ENCODE results near the gene PRKG1. TPM values are rescaled to one million over a fixed set of nuclear protein-coding genes. Genes with fewer than 3 reads are reported as not detected.

Gene PRKG1
- total and polyA plus RNA-seq, 2 of the 8 experiments (the other 6 are each of a cell fraction or from before 2014, with no cell fraction given) = 4.2 to 15.2 TPM

GRCh38 chr10:51145375-51145774 lies 71.1 kb downstream of the PRKG1 start:
- FAIRE-seq (no peak), DNase-seq (ENCODE audit: low read depth in 1 of 2, low spot score in 2 of 2) (no peak)
- Histone ChIP-seq H4K5ac (ENCODE audit: insufficient read length, low read depth, low read length) (no peak overlapping the region), H2BK15ac (ENCODE audit: low read length) (no peak overlapping the region), H3K9me3 (ENCODE audit: insufficient read depth in 2 of 2, low read depth in 1 of 2, low read length in 1 of 2) (no peaks in the 10 kb centered on the region), H3K4me1 (replicated peaks in 1 of 4; ENCODE audit: control insufficient read depth in 3 of 4, insufficient read depth in 4 of 4, low read length in 3 of 4) (peaks cover 0 to 5% (median 0%) of the 10 kb centered on the region in 4 experiments; a peak in 1 of 7 replicates), H3K4me2 (ENCODE audit: insufficient read depth in 1 of 2, low read depth in 2 of 2, low read length in 2 of 2) (no peak overlapping the region), H3K79me2 (ENCODE audit: control insufficient read depth in 1 of 2, insufficient read depth in 2 of 2, low read length in 2 of 2) (no peaks in the 10 kb centered on the region), H2AFZ (ENCODE audit: low read length) (no peak overlapping the region), H3K4me3 (ENCODE audit: extremely low read depth in 1 of 4, insufficient read depth in 2 of 4, low read depth in 3 of 4, low read length in 4 of 4) (no peak overlapping the region), H3K18ac (ENCODE audit: extremely low read depth, low read length) (no peak overlapping the region), H3K4ac (replicated peaks; ENCODE audit: insufficient read length, low read depth, low read length) (no peak overlapping the region), H2BK20ac (ENCODE audit: low read length) (no peak overlapping the region), H3K9ac (replicated peaks in 1 of 4; ENCODE audit: extremely low read depth in 1 of 4, low read depth in 3 of 4, low read length in 3 of 4) (no peak overlapping the region), H3K56ac (replicated peaks; ENCODE audit: insufficient read length, low read depth, low read length) (no peak overlapping the region), H4K91ac (replicated peaks; ENCODE audit: insufficient read length, low read length) (no peak overlapping the region), H4K20me1 (replicated peaks in 1 of 2; ENCODE audit: control insufficient read depth in 1 of 2, insufficient read depth in 2 of 2, low read length in 2 of 2) (no peaks in the 10 kb centered on the region), H3K36me3 (ENCODE audit: control insufficient read depth in 2 of 4, insufficient read depth in 4 of 4, low read length in 3 of 4) (no peaks in the 10 kb centered on the region), H2AK5ac (ENCODE audit: low read depth, low read length) (no peak overlapping the region), H3K14ac (ENCODE audit: insufficient read length) (no peak overlapping the region), H2BK5ac (ENCODE audit: low read depth, low read length) (no peak overlapping the region), H3K27me3 (replicated peaks in 1 of 4; ENCODE audit: control insufficient read depth in 3 of 4, extremely low read depth in 1 of 4, insufficient read depth in 3 of 4, low read length in 3 of 4) (no peaks in the 10 kb centered on the region), H3K27ac (ENCODE audit: low read depth, low read length) (no peak overlapping the region), H3K79me1 (ENCODE audit: low read depth, low read length) (no peaks in the 10 kb centered on the region), H2BK120ac (replicated peaks; ENCODE audit: low read depth, low read length) (no peak overlapping the region), H3K23ac (ENCODE audit: insufficient read length) (no peak overlapping the region), H4K8ac (ENCODE audit: extremely low read depth, insufficient read depth, low read length) (no peak overlapping the region), H3K23me2 (ENCODE audit: low read depth, low read length) (no peaks in the 10 kb centered on the region), H2BK12ac (ENCODE audit: low read depth, low read length) (no peak overlapping the region)
- ChIA-PET CTCF (ENCODE audit: partially characterized antibody) (interaction anchor here (0.6 to 1.5 kb wide), 4 partner anchors 8 to 390 kb away, joined by 3 to 4 read pairs (median 3); no protein-coding TSS in a partner anchor), POLR2A (ENCODE audit: partially characterized antibody) (no interaction called here)
- no peak for TF ChIP-seq GTF2F1 (IDR thresholded peaks at IDR 0.05; ENCODE audit: borderline replicate concordance, low read depth, low read length)
- no peak for TF ChIP-seq NRF1 (IDR thresholded peaks at IDR 0.05; ENCODE audit: low read depth, low read length)
- no peak for TF ChIP-seq MAFK (IDR thresholded peaks at IDR 0.05; ENCODE audit: low read depth, low read length)
- TF ChIP-seq USF2 (IDR thresholded peaks at IDR 0.05; ENCODE audit: low read length) = no peak
- TF ChIP-seq ATF3 (IDR thresholded peaks at IDR 0.05; ENCODE audit: insufficient read depth, low read depth, low read length) = no peak
- no peak for TF ChIP-seq RNF2 (IDR thresholded peaks at IDR 0.05; ENCODE audit: borderline replicate concordance, low read depth, low read length, missing control alignments, poor library complexity, severe bottlenecking)
- TF ChIP-seq HDAC6 (IDR thresholded peaks at IDR 0.05; ENCODE audit: low read depth, low read length) = no peak
- 91% methylated on average over 7 of the region's 7 CpGs; no CpG with 5 or more reads in 1 of the 2 experiments for WGBS, 2 experiments (ENCODE audit: extremely low coverage in 1 of 2, insufficient coverage in 1 of 2, insufficient read length in 1 of 2, insufficient replicate concordance in 2 of 2, low coverage in 1 of 2, low lambda C conversion rate in 2 of 2, missing lambda C conversion rate in 1 of 2)

Measured in H1 (cell line).